Osteoblast (primary cell): Measurements from ENCODE around the gene BID. TPM values are rescaled to one million over a fixed set of nuclear protein-coding genes. Genes with fewer than 3 reads are reported as not detected.

ENCODE experiments used
- DNase-seq: peaks from one replicate; pipeline ENCODE4 v3.0.0; 2011; ENCODE audit warnings: low spot score, mixed read lengths; ENCODE audit not compliant: insufficient read length; ENCODE audit errors: missing footprints
- H2AFZ ChIP-seq: 2 replicates; pipeline ENCODE4 v1.6.0; 2011; ENCODE audit warnings: mild to moderate bottlenecking, low read length
- H3K27ac ChIP-seq: 2 replicates; pipeline ENCODE4 v1.5.1; 2011; ENCODE audit warnings: mild to moderate bottlenecking, low read depth, low read length, moderate library complexity
- H3K27me3 ChIP-seq: 2 replicates; pipeline ENCODE4 v1.6.0; 2012; ENCODE audit warnings: mild to moderate bottlenecking, control low read depth, inconsistent platforms, low read length, moderate library complexity; ENCODE audit not compliant: insufficient read depth
- H3K36me3 ChIP-seq: 2 replicates; pipeline ENCODE4 v1.5.1; 2011; ENCODE audit warnings: mild to moderate bottlenecking, low read length, control low read depth, moderate library complexity; ENCODE audit not compliant: insufficient read depth
- H3K4me1 ChIP-seq: 2 replicates; pipeline ENCODE4 v1.5.1; 2011; ENCODE audit warnings: mild to moderate bottlenecking, low read length, control low read depth, moderate library complexity; ENCODE audit not compliant: insufficient read depth
- H3K4me2 ChIP-seq: 2 replicates; pipeline ENCODE4 v1.6.0; 2011; ENCODE audit warnings: mild to moderate bottlenecking, low read length; ENCODE audit not compliant: insufficient read depth
- H3K4me3 ChIP-seq: fragments of 200-600 bp; sonication (generic); 3 replicates; pipeline ENCODE4 v1.5.1; 2012; ENCODE audit warnings: mild to moderate bottlenecking, low read length, inconsistent platforms; ENCODE audit not compliant: insufficient read depth
- H3K79me2 ChIP-seq: 2 replicates; pipeline ENCODE4 v1.6.0; 2012; ENCODE audit warnings: mild to moderate bottlenecking, low read length, control low read depth, inconsistent platforms; ENCODE audit not compliant: insufficient read depth
- H3K9me3 ChIP-seq: 2 replicates; pipeline ENCODE4 v1.5.1; 2011; ENCODE audit warnings: low read depth, low read length, control low read depth
- H4K20me1 ChIP-seq: 2 replicates; pipeline ENCODE4 v1.6.0; 2012; ENCODE audit warnings: mild to moderate bottlenecking, low read length, control low read depth; ENCODE audit not compliant: insufficient read depth
- CTCF ChIP-seq: IDR thresholded peaks from 2 replicates; pipeline ENCODE4 v1.5.1; 2011; ENCODE audit warnings: mild to moderate bottlenecking, low read depth, low read length, moderate library complexity; ENCODE audit errors: extremely low read depth
- total RNA-seq: library from RNA; depleted of rRNA; stranded (reverse); fragments of >200 nt; gene quantifications from 2 replicates; pipeline ENCODE4 v1.2.3, GENCODE V29; 2012

BID gene
- total RNA-seq, 1 donor, result 16.3 TPM

GRCh38 chr22:17796695-17797094, 22.4 kb upstream of the BID start:
- H3K36me3 ChIP-seq, result peaks cover 4% of the 10 kb centered on the region
- H3K9me3 ChIP-seq, result no peaks in the 10 kb centered on the region
- no peak overlapping the region for H3K27ac ChIP-seq
- H3K4me2 ChIP-seq, result no peak overlapping the region
- H2AFZ ChIP-seq, result no peak overlapping the region
- H3K27me3 ChIP-seq, result no peaks in the 10 kb centered on the region
- no peaks in the 10 kb centered on the region for H3K4me1 ChIP-seq
- DNase-seq, result peak; percentile 61
- no peak overlapping the region for H3K4me3 ChIP-seq
- no peak for TF ChIP-seq CTCF
- no peaks in the 10 kb centered on the region for H4K20me1 ChIP-seq
- H3K79me2 ChIP-seq, result no peaks in the 10 kb centered on the region

DNA sequence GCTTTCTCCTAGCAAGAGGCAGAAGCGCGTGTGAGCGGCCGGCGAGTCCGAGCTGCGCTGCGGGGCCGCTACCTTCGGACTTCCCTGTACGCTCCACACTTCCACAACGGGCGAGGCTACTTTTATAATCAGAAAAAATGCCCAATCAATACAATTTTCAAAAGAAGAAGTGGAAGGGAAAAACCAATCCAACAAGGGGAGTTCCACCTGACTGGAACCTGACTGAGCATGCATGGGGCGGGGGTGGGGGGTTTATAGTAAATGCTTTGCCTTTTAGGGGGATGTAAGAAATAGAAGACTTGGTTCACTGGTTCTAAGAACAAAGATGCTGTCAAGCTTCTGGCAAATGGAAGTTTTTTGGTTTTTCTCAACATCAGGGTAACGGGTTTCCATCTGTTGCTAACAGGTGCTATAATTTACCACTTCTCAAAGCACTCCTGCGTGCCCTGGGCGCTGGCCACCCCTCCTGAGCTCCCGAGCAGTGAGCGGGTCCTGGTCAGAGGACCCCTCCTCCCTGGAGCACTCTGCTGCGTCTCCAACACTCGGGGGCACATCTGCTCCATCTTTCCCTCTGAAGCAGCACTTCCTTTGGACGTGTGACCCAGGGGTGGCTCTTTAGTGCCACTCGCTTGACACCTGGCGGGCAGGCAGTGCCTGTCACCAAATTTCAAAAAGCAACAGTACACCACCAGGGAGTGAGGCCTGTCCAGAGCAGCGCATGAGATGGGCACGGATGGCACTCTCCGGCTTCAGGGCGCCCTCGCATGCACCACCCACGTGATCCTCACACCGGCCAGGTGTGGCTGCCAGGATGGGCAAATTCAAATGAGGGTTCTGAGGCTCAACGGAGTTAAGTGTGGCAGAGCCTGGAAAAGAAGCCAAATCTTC, 21.6 kb upstream of the BID start:
- Histone ChIP-seq H2AFZ (no peak overlapping the region), H4K20me1 (no peaks in the 10 kb centered on the region), H3K9me3 (no peaks in the 10 kb centered on the region), H3K4me2 (no peak overlapping the region), H3K79me2 (no peaks in the 10 kb centered on the region), H3K36me3 (peaks cover 4% of the 10 kb centered on the region), H3K27me3 (no peaks in the 10 kb centered on the region), H3K27ac (no peak overlapping the region), H3K4me3 (no peak overlapping the region), H3K4me1 (no peaks in the 10 kb centered on the region)
- no peak for DNase-seq
- TF ChIP-seq CTCF, result no peak

- Histone ChIP-seq H4K20me1 (no peaks in the 10 kb centered on the region), H3K27me3 (no peaks in the 10 kb centered on the region), H3K9me3 (no peaks in the 10 kb centered on the region), H3K79me2 (no peaks in the 10 kb centered on the region), H3K4me3 (no peak overlapping the region), H2AFZ (no peak overlapping the region), H3K27ac (no peak overlapping the region), H3K4me1 (no peaks in the 10 kb centered on the region), H3K36me3 (no peaks in the 10 kb centered on the region), H3K4me2 (no peak overlapping the region)
- DNase-seq, result peak; percentile 73
- TF ChIP-seq CTCF, result no peak
Measured at GRCh38 chr22:17794726-17795542, 20.7 kb upstream of the BID start.

- Histone ChIP-seq H3K9me3 (no peaks in the 10 kb centered on the region), H3K27ac (no peak overlapping the region), H3K4me3 (no peak overlapping the region), H4K20me1 (no peaks in the 10 kb centered on the region), H3K4me1 (no peaks in the 10 kb centered on the region), H3K4me2 (no peak overlapping the region), H3K79me2 (no peaks in the 10 kb centered on the region), H3K36me3 (no peaks in the 10 kb centered on the region), H2AFZ (no peak overlapping the region), H3K27me3 (no peaks in the 10 kb centered on the region)
- TF ChIP-seq CTCF, result no peak
- DNase-seq, result no peak
Measured at GRCh38 chr22:17792854-17793434, 18.7 kb upstream of the BID start.
